TTC549 (cell line): ENCODE results near the gene PTPRN2.

ENCODE experiments used
- FAIRE-seq: peaks from 2 replicates; lab custom pipeline; 2012; peaks lifted over from hg19 to GRCh38; lab: Jason Lieb, UNC

PTPRN2 gene

GRCh38 chr7:157826566-157826965 lies 761.1 kb downstream of the PTPRN2 start:
- FAIRE-seq, result no peak

GRCh38 chr7:157825325-157825724 lies 762.3 kb downstream of the PTPRN2 start:
- no peak for FAIRE-seq

- no peak for FAIRE-seq
These were observed 762.9 kb downstream of the PTPRN2 start for GRCh38 chr7:157824819-157825121.

GRCh38 chr7:157824011-157824818 lies 763.4 kb downstream of the PTPRN2 start:
- no peak for FAIRE-seq

DNA sequence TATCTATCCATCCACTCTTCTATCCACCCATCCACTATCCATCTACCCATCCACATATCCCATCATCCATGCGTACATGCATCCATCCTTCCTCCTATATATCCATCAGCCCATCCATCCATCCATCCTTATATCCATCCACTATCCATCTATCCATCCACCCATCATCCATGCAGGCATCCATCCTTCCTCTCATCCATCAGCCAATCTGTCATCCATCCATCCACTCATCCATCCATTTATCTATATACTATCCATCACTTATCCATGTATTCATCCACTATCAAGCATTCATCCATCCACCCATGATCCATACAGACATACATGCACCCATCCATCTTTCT lies 765.0 kb downstream of the PTPRN2 start:
- no peak for FAIRE-seq

DNA sequence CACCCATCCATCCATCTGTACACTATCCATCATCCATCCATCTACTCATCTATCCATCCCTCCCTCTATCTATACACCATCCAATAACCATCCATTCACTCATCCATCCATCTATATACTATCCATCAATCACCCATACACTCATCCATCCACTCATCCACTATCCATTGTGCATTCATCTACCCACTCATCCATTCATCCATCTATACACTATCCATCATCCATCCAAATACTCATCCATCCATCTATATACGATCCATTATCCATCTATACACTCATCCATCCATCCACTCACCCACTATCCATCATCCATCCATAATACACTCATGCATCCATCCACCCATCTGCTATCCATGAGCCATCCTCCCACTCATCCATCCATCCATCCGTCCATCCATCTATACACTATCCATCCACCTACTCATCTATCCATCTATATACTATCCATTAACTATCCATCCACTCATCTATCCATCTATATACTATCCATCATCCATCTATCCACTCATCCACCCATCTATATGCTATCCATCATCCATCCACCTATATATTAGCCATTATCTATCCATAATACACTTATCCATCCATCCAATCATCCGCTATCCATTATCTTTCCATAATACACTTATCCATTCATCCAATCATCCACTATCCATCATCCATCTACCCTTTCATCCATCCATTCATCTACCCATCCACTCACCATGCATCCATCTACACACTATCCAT lies 765.5 kb downstream of the PTPRN2 start:
- no peak for FAIRE-seq

GRCh38 chr7:157820796-157821195 lies 766.8 kb downstream of the PTPRN2 start:
- FAIRE-seq, result no peak

DNA sequence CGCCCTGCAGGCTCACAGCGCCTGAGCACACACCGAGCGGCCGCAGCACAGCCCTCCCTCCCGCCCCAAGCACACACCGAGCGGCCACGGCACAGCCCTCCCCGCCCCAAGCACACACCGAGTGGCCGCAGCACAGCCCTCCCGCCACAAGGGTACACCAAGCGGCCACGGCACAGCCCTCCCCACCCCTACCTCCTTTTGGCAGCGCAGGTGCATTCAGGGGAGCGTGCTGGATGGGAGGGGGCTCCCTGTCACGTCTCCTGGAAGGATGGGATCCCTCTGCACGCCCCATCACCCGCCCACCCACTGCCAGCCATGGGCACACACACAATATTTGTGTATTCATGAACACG lies 768.2 kb downstream of the PTPRN2 start:
- FAIRE-seq, result no peak

GRCh38 chr7:157818701-157819454 lies 768.7 kb downstream of the PTPRN2 start:
- no peak for FAIRE-seq

GRCh38 chr7:157817944-157818700 lies 769.5 kb downstream of the PTPRN2 start:
- no peak for FAIRE-seq

GRCh38 chr7:157817433-157817832 lies 770.2 kb downstream of the PTPRN2 start:
- FAIRE-seq, result no peak

DNA sequence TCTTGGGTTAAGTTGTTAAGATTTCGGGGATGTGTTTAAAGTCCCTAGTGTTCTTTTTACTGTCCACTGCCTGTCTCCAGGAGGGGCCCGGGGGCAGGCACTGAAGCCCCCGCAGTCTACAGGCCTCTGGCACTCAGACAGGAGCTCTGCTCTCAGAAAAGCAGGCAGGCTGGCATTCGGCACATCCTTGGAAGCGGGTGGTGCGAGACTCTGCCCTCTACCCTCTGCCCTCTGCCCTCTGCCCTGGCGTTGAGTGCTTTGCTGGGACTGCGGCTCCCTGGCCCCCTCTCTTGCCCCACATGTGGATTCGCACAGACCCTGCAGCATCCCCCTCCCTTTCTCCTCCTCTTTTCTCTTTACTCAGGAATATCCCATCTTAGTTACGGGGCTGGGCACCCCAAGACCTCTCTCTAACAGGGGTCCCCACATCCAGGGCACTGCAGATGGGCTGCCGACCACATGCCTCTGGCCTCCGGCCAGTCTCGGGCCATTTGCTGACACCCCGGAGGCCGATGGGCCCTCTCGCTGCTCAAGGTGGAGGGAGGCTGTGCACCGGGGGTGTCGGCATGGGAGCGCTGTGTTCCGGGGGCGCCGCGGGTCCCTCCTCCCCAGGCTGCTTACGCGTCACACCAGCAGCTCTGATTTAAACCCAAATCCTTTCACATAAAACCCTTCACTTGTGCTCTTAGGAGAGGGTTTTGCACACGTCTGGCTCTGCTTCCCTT lies 770.9 kb downstream of the PTPRN2 start:
- FAIRE-seq, result no peak

DNA sequence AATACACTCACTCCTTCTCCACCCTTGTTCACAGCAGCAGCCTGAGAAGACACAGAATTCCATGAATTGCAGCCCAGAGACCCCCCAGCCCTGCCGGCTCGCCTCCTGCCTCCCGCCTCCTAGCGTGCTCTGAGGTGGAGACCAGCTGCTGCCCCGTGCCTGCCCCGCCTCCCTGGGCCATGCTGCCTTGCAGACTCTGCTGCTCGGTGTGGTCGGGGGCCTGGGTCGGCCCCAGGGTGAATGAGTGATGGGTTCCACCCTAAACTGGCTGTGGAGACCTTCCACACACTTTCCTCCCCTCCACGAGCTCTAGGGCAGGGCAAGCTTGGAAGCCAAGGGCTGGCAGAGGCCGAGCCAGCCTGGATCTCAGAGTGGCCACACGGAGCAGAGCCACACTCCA lies 771.5 kb downstream of the PTPRN2 start:
- no peak for FAIRE-seq

- FAIRE-seq, result no peak
These were observed 772.0 kb downstream of the PTPRN2 start for GRCh38 chr7:157815706-157816022.

GRCh38 chr7:157814931-157815705 lies 772.5 kb downstream of the PTPRN2 start:
- FAIRE-seq, result no peak

DNA sequence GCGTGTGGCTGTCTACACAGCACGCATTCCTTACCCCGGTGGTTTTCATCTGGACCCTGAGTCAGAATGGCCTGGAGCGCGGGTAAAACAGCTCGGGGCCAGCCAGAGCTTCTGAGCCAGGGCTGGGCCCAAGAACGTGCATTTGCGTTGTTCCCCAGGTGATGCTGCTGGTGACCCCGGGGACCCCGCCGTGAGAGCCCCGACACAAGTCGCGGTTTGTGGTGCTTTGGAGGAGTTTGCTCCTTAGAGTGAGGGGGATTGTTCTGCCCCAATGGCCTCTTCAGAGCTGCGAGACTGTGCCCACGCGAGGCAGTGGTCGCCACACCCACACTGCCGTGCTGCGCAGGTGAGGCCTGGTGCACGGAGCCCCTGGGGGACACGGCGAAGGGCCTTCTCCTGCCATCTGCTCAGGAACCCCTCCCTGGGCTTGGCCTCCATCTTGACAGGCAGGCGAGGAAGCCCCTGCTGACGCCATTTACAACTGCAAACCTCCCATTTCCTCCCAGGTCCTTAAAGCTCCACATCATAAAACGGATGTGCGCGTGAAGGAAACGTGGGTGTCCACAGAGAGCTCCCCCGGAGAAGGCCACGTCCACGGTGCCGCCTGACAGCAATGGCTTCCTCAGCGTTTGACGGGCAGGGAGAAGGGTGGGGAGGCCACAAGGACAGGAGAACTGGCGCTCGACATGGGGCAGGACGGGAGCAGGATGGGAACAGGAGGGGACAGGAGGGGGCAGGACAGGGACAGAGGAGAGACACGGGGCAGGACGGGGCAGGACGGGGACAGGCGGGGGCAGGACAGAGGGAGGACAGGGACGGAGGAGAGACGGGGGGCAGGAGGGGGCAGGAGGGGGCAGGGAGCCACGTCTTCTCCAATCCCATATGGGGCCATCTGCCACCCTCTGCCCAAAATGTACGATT lies 773.6 kb downstream of the PTPRN2 start:
- no peak for FAIRE-seq

DNA sequence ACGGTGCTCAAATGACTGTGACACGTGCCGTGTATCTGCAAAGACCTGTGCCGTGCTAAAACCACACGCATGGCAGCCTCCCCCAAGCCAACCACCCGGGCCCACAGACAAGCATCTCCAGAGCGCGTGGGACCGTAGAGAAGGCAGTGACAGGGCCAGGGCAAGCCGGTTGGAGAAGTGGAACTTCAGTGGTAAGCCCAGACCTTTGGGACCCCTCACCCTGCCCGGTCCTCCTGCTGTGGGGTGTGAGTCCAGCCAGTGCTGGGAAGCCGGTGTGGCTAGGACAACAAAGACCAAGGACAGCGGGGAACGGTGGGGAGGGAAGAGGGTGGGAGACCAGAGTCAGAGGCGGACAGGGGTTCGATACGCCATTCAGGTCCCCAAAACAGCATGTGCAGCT lies 774.6 kb downstream of the PTPRN2 start:
- no peak for FAIRE-seq

GRCh38 chr7:157811946-157812345 lies 775.7 kb downstream of the PTPRN2 start:
- no peak for FAIRE-seq

GRCh38 chr7:157809863-157810851 lies 777.5 kb downstream of the PTPRN2 start:
- no peak for FAIRE-seq
